ENCODE results near the gene MRPL49.

DNA sequence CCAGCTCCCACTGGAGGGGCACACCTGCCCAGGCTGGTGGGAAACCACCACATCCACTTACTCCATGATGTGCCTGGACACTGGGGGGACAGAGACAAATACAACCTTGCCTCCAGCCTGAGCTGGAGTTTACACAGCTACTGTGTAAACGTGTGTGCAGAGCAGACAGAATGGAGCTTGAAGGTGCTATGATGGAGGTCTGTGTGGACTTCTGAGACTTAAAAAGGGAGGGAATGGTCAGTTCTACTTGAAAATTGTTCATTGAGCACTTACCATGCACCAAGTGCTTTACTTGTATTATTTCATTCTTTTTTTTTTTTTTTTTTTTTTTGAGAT is 49.5 kb upstream of the MRPL49 start:
- TF ChIP-seq, protein P1, sequence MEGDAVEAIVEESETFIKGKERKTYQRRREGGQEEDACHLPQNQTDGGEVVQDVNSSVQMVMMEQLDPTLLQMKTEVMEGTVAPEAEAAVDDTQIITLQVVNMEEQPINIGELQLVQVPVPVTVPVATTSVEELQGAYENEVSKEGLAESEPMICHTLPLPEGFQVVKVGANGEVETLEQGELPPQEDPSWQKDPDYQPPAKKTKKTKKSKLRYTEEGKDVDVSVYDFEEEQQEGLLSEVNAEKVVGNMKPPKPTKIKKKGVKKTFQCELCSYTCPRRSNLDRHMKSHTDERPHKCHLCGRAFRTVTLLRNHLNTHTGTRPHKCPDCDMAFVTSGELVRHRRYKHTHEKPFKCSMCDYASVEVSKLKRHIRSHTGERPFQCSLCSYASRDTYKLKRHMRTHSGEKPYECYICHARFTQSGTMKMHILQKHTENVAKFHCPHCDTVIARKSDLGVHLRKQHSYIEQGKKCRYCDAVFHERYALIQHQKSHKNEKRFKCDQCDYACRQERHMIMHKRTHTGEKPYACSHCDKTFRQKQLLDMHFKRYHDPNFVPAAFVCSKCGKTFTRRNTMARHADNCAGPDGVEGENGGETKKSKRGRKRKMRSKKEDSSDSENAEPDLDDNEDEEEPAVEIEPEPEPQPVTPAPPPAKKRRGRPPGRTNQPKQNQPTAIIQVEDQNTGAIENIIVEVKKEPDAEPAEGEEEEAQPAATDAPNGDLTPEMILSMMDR (IDR thresholded peaks at IDR 0.05), result no peak
- TF ChIP-seq NR2C2 (CRISPR knock-in tag; IDR thresholded peaks at IDR 0.05), result no peak

All from WTC11 (cell line).